OCI-LY3 (cell line): ENCODE measurements around the gene KIF1B.

Source experiments
- CTCF ChIP-seq: fragments of 200-600, 300-600 bp; sonication (generic); IDR thresholded peaks from 2 replicates; pipeline ENCODE4 v1.5.1; 2014; ENCODE audit warnings: antibody characterized with exemption, low read length, low read depth
- EZH2phosphoT487 ChIP-seq: fragments of 200-600 bp; shearing (Covaris generic); IDR thresholded peaks from 2 replicates; pipeline ENCODE4 v1.6.1; 2018; ENCODE audit warnings: antibody characterized with exemption, mixed run types, low read depth

- TF ChIP-seq CTCF: no peak
- no peak for TF ChIP-seq EZH2phosphoT487
These were observed 2.1 kb downstream of the KIF1B start for GRCh38 chr1:10212476-10212875.
